GM18519 (cell line): ENCODE results near the gene SAMD8.

ENCODE experiments used
- ATAC-seq: cut with Tn5 transposase; IDR thresholded peaks from one replicate; pipeline ENCODE4 v1.9.1; 2021; ENCODE audit warnings: mild to moderate bottlenecking, moderate library complexity; ENCODE audit not compliant: unreplicated experiment, low FRiP score

The SAMD8 gene

DNA sequence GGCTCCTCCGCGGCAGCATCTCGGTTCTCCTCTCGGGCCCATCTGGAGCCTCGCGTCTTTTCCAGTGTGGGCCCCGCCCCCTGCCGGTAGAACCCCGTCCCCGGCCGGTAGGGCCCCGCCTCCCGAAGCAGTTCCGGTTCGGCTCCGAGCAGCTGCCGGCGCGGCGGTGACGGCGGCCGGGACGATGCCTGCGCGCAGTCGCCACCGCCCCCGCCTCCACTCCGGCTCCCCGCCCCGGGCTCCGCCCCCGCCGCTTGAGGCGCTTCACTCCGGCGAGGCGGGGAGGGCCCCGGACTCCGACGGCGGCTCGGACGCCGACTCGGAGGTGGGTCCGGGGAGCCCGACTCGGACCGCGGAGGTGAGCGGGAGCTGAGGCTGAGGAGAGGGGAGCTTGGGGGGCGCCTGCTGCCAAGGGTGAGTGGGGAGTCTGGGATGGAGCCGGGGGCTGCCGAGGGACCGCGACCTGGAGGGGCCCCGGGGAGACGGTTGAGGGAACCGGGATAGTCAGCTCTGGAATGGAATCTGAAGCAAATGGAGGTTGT lies at the start of gene SAMD8:
Gene SAMD8 (plus strand): TSS at position 292 of the 542 bp plus-strand sequence. CDS start 38,873 bp downstream, outside the sequence.
- ATAC-seq = peak; percentile 78

DNA sequence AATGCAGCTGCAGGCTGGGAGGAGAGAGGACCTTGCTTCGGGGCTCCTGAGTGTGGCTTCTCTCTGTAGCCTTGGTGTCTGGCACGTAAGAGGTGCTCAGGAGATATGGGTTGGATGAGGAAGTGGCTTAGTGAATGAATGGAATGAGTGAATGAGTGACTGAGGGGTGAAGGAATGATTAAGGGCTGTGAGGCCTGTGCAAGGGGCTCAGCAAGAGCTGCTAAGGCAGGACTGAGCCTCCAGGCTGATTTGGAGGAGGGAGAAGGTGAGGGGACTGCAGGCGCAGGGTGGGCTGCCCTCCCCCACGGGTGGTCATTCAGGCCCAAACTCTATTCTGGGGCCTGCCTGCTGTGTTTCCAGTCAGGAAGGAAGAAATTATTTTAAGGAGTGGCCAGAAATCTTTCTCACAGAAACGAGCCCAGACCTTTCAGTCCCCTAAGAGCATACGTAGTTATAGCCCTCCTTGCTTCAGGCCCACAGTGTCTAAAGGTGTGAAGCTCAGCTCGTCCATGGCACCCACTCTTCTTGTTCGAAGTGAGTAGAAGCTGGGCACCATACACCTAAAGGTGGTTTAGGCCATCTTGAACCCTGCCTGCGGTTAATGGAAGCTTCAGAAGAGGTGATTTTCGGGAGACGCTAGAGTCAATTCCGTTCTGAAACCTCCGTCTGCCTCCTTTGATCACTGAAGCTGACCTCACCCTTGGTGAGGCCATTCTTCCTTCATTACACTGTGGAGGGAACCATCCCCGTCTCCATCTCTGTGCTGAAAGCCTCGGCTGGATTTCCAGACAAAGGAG lies 49.5 kb upstream of the SAMD8 start:
- ATAC-seq = no peak

DNA sequence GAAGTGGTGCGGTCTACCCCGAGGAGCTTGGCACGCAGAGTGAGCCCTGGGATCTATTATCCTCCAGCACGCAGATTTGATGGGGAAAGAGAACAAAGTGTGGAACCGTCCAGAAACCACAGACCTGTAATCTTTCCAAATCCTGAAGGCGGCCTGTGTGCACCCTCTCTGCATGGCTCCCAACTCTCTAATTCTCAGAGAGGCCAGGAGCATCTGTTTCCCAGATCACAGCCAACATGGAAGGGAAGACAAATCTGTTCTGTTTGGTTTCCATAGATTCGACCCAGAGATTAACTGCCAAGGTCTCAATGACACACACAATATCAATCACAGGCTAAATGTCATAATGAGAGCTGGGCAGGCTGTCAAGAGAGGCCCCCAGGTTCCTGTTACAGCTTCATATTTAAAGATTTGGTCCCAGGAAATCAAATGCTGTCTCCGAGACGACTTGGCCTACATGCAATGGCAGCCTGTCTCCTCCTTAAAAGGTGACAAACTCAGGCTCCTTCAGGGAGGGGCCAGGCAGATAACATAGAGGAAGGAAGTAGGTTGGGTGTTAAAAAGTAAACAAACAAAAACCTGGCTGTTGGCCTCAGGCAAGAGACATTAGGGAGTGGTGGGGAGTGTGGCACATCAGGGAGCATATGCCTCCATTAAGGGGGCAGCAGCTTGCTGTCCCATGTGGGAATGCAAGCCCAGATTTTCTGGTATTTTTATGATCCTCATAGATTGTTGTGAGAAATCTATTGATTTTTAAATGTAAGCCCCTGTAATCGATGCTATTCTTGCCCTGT lies 48.8 kb upstream of the SAMD8 start:
- no peak for ATAC-seq

DNA sequence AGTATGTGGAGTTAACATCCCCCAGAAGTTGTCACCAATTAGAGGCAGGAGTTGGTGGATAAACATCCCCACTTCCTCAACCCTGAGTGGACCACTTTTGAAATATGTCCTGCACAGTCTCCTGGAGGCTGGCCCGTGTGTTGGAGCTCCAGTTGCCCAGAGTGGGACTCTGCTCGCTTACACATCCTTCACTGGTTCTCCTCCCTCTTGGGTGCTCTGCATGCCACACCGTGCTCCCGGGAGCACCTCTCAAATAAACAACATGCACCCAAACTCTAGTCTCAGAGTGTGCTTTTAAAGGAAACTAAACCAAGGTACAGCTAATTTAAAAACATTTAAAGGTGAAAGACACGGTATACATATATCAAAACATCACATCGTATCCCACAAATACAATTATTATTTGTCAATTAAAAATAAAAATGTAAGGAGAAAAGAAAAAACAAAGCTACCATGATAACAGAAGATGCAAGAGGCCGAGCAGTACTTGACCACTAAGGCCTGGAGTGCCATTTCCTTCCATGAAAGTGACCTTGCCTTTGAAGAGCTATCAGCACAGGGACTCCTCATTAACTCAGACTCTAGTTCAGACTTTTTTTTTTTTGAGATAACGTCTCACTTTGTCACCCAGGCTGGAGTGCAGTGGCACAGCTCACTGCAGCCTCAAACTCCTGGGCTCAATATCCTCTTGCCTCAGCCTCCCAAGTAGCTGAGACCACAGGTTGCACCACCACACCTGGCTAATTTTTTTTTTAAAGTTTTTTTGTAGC lies 47.8 kb upstream of the SAMD8 start:
- ATAC-seq = no peak

DNA sequence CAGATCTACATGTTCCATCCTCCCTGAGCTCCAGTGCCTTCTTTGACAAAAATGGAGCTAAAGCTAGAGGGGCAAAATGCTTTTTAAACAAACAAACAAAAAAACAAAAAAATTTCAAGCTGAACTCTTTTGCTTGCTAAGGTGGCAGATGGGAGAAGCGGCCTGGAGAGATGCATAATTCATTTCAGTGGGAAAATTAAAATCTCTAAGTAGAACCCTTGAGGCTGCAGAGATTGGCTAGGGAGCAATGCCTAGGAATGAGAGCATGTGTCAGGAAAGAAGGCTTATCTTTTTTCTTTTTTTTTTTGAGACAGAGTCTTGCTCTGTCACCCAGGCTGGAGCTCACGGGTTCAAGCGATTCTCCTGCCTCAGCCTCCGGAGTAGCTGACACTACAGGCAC lies 46.4 kb upstream of the SAMD8 start:
- ATAC-seq = no peak

DNA sequence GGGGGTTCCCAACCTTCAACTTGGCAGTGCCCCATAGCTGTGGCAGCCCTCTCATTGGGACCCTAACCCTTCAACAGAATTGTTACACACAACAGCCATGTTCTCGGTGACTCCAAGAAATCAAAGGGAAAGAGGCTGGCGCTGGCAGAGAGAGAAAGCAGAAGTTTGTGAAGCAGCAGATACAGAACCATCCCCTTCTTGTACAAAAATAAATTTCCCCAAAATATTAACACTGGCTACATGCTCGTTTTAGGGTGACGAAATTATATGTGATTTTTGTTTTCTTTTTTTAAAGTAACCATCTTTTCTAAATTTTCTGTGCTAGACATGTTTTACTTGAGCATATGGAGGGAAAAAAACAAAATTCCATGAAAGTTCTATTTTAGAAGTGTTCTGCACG lies 45.2 kb upstream of the SAMD8 start:
- ATAC-seq = no peak

DNA sequence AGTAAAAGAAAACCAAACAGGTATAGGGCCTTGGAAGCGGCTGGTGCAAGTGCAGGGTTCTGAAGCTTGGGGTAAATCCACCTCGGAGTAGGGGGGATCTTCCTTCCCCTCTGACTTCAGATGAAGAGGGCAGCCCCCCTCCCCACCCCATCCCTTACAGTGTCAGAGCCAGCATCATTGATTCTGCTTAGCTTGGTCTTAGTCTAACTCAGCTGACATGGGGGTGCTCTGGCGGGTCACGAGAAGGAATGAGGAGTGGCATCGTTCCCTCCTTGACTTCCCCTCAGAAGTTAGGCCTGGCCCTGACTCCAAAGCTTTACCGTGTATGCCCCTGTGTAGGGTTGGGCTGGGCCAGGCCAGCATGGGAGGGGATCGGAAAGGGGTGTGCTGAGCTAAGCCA lies 44.2 kb upstream of the SAMD8 start:
- no peak for ATAC-seq

DNA sequence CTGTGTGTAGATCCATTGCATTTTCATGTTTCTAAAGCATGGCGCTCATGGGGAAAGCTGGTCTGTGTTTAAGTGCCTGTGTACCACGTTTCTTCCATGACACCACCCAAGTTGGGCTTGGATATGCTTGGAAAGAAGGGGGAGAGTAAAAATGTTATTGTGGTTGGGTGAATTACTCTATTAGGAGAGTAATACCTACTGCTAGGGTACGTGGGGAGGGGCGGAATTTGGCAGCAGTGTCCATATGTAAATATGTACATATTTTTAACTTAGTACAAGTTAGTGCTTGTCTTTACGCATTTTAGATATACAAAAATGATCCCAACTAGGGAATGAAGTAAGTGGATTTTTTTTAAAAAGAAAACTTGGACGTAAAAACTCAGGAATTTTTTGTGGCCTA lies 42.9 kb upstream of the SAMD8 start:
- ATAC-seq = no peak

DNA sequence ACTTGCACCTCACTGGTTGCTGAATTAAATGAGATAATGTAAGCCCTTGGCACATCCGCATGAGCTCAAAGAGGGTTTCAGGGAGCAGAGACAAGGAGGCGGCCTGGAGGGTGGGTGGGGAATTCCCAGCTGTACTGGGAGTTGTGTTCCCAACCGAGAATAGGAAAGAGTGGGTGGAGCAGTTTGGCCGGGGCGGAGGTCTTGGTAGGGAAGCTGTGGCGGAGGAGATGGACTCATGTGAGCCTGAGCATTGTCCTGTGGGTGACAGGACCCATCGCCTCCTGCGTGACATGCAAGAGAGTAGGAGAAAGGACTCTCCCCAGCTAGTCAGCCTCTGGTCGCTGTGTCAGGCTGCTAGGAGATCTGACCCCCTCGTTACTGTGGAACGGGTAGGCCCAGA lies 41.0 kb upstream of the SAMD8 start:
- ATAC-seq = no peak

DNA sequence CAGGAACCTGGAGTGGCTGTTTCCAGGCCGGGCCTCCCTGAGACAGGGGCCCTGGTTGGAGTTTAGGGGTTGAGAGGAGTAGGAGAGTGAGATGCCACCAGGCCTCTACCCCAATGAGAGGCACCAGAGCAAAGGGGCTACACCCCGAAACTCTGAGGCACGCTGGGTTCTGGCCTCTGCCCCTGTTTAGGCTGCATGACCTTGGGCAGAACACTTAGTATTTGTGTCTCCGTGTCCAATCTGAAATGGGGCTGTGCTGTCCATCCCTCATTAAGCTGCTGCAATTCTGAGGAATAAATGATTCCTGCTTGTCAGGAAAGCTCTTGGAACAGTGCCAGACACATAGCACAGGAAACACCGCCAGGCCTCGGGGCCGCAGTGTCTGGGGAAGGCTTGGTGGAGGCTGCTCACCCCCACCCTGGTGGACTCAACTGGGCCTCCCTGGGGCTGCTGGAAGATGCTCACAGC lies 40.5 kb upstream of the SAMD8 start:
- ATAC-seq = no peak

DNA sequence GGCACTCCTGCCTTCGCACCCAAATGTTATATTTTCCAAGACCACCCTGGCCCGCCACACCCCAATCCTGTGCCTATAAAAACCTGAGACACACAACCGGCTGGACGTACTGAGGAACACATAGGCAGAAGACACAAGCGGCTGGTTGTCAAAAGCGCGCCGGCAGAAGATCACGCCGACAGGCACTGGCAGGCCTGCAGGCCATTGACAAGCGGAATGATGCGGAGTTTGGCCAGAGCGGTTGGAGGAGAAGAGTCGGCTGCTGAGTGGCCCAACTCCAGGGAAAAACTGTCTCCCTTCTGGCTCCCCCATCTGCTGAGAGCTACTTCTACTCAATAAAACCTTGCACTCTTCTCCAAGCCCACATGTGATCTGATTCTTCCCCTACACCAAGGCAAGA lies 39.7 kb upstream of the SAMD8 start:
- ATAC-seq = no peak

DNA sequence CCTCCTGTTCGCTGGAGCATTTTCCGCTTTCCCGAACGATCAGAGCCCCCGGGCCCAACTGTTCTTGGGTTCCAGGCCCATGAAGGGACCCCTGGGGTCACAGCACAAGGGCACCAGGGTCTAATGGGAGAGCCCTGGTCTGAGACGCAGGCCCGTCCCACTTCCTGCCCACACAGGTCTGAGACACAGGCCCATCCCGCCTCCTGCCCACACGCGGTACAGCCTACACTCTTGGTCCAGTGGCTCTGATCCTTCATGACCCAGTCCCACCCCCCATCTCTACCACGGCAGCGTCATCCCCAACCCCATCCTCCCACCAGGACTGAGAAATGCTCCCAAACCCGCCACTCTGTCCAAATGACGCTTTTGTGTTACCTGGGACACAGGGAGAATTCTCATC lies 38.7 kb upstream of the SAMD8 start:
- no peak for ATAC-seq

DNA sequence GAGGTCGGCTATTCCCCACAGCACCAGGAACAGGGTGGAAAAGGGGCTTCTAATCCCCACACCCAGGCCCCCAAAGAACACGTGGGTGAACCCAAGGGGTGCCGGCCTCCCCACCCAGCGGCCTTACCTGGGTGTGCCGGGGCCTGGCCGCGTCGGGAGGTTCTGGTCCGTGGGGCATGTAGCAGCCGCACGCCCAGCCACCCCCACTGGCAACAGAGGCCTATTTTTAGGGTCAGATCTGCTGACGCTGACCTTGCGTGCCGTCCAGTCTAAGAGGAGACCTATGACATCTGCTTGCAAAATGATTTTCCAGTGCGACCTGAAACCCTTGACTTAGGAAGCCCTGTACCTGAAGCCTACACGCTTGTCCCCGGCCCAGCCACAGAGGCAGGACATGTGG lies 38.0 kb upstream of the SAMD8 start:
- ATAC-seq = no peak

DNA sequence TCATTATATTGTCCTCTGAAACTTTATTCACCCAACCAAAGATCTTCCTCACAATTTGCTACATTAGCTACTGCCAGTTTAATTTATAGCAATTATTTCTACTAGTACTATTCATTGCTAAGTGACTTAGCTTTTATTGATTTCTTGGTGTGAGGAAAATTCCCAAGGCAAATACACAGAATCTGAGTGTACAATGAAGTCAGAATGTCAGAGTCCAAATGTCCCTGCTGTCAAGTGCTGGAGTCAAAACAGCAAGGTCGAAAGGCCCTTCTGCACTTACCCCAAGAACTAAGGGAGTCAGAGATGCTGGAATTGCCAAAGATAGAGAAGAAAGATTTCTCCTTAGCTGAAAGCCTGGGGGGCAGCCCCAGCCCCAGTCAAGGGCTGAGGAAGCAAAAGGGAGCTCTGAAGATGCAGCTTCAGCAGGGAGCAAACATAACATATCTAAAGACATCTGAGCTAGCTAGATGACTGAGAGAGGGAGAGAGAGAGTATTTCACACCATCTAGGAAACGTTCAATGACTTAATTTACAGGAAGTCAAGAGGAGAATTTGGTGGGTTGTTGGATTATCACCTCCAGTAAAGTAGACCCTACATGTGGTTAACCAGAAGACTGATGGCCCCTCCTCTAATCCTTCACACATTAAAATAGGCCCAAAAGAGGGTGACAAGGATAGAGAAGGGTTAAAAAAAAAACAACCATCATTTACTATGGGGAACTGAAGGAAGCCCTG lies 36.6 kb upstream of the SAMD8 start:
- ATAC-seq = no peak

DNA sequence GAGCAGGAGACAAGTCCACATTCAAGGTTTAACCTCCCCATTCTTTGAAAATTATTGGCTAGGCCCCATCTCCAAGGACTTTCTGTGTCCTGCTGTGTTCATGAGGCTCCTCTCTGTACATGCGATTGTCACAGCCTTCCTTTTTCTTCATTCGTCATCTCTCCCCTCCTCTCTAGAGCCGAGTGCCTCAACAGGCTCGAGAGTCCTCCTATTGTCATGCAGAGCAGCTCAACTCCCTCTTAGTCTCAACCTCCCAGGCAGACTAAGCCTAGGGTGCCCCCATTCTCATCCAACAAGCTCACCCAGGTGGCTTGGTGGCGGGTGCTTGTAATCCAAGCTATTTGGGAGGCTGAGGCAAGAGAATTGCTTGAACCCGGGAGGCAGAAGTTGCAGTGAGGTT lies 35.1 kb upstream of the SAMD8 start:
- ATAC-seq = no peak

DNA sequence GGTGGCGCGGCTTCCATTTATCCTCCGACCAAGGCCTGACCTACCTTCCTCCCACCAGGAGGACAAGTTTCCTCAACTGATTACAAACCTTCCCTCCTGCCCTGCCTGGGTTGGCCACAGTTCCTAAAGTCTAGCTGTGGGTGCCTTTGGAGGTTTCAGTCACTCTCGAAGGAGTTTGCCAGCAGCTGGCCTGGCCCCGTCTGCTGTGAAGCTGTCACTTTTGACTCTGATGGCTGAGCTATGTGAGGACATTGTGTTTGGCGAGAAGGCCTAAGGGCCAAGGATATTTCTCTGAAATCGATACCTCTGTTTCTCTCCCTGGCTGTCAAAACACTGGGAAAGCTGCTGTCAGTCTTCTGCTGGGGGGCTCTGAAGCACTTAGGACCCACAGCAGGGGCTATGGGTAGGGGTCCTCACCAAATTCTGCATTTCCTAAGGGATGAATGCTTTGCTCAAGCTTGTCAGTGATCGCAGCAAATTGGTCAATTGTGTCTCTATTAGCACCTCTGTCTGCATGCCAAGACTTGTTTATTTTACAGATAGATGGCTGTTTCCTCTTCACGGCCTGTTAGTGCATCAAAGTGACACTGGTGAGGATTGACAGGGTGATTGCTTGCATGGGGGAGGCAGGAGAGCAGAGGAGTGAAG lies 31.9 kb upstream of the SAMD8 start:
- ATAC-seq = no peak

DNA sequence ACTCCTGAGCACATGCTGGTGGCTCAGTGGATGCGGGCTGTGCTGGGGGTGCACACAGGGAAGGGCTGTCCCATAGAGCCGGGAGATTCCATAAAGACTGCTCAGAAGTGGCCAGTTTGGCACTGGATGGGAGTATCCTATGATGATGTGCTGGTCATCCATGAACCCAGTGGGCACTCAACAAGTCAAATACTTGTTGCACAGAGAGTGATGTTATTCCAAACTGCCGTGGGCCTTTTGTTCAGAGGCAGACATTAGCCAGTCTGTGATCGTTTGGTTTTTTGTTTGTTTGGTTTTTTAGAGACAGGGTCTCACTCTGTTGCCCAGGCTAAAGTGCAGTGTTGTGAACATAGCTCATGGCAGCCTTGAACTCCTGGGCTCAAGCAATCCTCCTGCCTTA lies 30.9 kb upstream of the SAMD8 start:
- ATAC-seq = no peak

DNA sequence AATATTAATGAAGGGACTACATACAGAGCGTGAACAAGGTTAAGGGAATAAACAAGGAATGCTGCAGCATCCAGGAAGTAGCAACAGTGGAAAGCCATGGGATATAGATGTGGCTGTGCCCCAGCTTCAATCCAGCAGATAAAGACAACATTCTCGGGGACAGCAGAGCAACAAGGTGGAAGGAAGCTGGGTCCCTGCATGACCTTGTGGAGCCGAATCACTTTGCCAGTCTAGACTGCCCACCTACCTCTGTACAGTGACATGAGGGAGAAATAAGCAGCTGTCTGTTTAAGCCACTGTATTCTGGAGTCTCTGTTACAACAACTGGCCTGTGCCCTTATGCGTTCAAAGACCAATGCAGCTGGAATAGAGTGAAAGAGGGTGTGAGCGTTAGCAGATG lies 30.1 kb upstream of the SAMD8 start:
- ATAC-seq = no peak

DNA sequence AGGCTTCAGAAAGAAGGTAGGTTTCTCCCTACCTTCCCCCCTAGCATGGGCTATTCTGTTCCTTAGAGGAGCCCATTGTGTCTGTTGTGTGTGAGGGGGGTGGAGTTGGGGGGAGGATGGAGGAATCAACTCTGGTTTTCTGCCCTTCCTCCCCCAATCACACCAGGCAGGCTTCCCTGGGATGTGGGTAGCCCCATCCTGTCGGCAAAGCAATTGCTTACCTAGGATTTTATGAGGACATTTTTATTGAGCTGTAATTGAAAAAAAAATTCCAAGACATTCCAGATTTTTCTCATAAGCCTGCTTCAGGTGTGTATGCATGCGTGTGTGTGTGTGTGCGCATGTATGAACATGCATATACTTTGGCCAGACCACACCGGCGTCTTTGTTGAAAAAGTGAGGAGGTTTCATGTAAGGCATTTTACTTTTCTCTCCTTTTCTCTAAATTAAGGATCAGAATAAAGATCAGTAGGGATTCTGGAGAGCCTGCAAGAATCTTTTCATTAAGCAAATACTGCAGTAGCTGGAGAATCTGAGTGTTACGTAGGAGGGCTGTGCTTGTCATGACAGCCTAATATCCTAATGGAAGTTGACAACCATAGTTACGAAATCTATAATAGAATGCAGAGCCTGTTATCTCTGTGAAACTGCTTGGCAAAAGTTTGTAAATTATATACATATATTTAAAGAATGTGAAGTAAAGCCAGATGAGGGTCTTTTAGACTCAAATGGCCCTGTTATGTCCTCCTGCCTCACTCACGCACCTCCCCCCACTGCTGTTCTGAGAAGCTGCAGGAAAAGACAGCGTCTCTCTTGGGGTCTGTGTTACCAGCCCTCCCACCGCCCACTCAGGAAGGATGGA lies 27.3 kb upstream of the SAMD8 start:
- no peak for ATAC-seq
